IPS DF 19.7 (cell line): Measurements from ENCODE around the gene TBX18.

Experiments used
- DNase-seq: peaks from one replicate; pipeline ENCODE4 v3.0.0-alpha.2; 2013; ENCODE audit warnings: low read depth, low spot score

The TBX18 gene

GRCh38 chr6:84749181-84749580 is 15.2 kb downstream of the TBX18 start:
- DNase-seq, result no peak

DNA sequence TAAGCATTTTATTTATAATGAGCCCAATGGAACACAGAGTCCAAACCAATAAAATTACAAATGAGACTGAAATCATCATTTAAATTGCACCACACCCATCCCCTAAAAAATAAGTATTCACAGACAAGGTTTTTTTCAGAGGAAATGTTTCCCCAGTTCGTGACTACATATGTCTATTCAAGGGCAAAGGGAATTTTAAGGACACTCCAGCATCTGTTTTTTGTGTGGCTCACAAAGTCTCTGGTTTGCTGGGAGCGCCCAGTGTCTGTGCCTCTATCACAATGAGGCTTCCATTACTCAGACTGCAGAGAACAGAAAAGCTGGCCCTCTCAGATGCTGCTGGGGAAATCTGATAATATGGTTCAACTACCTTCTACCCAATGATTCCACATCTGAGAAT is 16.0 kb downstream of the TBX18 start:
- no peak for DNase-seq

DNA sequence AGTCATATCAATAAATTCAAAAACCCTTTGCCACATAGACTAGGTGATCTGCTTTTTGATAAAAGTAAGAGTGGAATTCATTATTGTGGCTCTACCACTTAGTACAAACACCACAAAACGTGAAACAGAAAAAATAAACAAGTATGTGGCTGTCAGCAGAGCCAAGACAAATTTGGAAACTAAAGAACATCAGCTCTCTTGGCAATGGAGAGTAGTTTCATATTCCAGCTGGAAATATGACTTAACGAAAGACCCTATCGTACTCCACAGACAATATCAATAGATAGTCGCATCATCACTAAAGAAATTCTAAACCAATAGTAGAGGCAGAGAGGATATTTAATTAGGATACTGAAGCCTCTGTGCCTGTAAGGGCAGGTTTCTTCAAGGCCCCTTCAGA is 20.8 kb downstream of the TBX18 start:
- DNase-seq, result no peak

GRCh38 chr6:84740385-84740784 is 24.0 kb downstream of the TBX18 start:
- DNase-seq, result no peak

GRCh38 chr6:84739866-84740208 is 24.6 kb downstream of the TBX18 start:
- DNase-seq, result no peak

DNA sequence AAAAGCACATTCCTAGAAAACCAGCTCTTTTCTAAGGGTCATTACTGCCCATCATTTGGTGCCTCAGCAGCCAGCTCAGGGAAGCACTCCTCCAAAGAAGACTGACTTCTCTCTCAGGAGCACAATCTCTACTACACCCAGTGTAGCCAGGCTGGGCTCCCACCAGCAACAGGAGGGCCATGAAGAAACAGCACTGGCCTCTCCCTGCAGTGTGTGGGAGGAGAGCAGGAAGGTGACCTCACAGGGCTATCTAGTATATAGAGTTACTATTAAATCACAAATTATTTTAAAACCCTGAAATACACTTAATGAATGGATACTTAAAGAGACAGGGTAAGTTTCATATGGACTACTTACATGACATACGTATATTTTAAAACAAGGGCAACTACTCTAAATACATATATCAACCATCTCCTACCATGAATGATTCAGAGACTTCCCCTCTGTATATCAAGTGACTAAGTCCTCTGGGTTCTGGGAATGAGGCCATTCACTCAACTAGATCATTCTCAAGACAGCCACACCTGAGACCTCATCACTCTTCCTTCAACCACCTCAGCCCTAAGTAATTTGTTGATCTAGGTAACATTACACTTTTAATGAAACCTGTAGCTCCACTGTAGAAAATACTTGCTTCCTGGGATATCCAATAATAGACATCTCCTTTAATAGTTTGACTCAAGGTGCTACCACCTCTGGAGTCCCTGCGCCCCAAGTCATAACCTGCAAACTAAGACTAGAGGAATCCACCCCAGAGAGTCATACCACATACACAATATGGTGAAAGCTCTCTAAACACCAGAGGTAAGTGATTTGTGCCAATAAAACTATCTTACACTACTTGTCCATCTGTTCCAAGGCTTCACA is 25.2 kb downstream of the TBX18 start:
- DNase-seq, result no peak

DNA sequence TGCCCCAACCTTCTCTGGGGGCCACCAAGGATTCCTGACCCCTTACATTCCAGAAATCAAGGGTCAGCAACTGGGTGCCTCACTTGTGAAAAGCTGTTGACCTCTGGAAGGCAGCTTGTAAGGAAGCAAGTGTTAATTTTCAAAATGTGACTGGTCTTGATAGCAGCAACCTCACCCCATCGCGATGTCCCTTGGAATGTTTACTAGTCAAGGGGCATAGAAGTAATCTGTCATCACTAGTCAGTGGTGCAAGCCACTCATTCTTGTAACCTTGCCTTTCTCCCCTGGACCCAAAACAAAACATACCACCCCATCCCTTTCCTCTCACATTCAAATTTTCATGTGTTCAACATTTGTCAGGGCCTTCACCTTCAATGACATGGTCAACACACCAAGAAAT is 30.5 kb downstream of the TBX18 start:
- no peak for DNase-seq

- DNase-seq, result no peak
Measured at GRCh38 chr6:84731901-84732300, 32.5 kb downstream of the TBX18 start.

- no peak for DNase-seq
Measured at GRCh38 chr6:84731401-84731800, 33.0 kb downstream of the TBX18 start.

GRCh38 chr6:84728602-84729001 is 35.8 kb downstream of the TBX18 start:
- DNase-seq, result no peak

GRCh38 chr6:84719152-84719551 is 45.2 kb downstream of the TBX18 start:
- DNase-seq, result no peak

GRCh38 chr6:84718038-84718955 is 46.1 kb downstream of the TBX18 start:
- DNase-seq, result no peak

- DNase-seq, result no peak
Measured at GRCh38 chr6:84709121-84709520, 55.3 kb downstream of the TBX18 start.

- no peak for DNase-seq
Measured at GRCh38 chr6:84707171-84707570, 57.2 kb downstream of the TBX18 start.

DNA sequence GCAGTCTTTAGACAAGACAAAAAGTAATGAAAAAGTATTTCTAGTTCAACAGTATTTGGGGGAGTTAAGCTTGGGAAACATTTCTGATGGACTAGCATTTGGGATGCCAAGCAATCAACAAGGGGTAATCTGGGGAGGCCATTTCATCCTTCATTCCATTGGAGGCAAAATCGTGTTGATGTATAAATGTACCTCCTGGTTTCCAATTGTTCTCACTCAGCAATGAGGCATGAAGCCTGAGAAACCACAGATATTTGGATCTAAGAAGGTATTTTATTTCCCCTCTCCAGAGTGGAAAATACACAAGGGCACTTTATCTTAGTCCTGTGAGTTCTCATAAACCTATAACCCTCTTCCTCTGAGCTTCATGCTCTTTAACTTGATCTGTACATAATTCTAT is 68.2 kb downstream of the TBX18 start:
- no peak for DNase-seq

DNA sequence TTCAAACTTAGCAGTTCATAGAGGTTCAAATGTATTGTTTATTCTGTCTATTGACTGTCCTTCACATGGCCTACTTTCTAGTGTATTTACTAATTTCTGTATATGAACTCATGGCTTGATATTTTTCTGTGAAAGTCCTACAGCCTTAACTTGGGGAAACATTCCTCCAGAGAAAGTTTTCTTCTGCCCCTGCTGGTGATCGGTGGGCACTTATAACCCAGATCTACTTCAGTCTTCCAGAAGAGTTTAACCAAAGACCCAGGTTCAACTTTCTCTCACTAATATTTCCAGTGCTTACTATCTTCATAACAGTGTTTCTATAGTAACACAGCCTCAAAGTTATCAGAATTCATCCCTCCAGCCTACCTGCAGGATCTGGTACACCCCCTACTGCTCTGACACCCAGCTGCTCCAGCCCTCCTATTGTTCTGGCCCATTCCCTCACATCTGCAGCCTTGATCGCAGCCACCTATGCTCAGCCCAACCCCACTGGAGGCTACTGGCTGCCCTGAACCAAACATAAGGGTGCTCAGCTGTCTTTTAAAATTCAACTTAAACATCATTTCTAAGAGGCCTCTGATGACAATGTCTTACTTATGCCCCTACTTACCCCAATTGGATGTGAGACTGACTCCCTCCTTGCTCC is 72.3 kb downstream of the TBX18 start:
- no peak for DNase-seq

- no peak for DNase-seq
Measured at GRCh38 chr6:84688141-84688873, 76.1 kb downstream of the TBX18 start.

DNA sequence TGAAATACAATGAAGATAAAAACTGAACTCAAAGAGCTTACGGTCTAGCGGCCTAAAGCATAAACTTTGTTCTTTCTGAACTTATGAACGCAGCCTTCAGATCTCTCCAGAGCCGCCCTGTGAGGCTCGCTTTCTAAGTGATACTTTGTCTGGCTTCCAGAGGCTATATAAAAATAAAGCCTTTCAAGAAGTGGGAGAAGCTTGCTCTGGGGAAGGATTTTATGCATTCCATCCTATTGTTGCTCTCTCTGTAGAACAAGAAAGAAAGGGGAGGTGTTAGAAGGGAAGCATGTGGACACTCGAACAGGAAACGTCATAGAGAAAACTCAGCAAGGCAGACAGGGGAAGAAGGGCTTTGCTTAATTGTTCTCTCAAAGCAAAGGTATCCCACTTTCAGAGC is 77.0 kb downstream of the TBX18 start:
- DNase-seq, result no peak

DNA sequence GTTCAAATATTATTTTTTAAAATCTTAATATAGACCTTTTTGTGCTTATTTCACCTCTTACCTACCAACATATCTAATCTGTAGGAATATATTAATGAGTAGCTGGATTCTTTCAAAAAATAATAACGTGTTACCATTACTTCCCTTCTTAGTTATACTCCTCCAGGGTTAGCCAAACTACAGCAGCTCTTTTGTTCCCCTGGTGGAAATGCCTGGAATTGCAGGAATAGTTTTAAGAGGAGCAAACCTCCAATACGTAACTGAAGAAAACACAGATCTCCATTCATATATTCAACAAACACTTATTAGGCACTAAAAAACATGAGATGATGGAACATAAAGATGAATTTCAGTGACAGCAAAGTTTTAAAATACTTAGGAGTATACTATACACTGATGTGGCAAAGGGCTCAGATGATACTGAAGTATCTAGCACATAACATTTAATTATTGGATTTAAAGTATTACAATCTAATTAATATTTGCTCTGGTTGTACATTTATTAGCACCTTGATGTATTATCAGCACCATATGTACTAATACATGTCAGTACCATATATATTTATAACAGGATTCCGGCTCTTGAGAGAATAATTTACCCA is 78.3 kb downstream of the TBX18 start:
- no peak for DNase-seq

GRCh38 chr6:84681693-84682326 is 82.6 kb downstream of the TBX18 start:
- DNase-seq, result no peak

DNA sequence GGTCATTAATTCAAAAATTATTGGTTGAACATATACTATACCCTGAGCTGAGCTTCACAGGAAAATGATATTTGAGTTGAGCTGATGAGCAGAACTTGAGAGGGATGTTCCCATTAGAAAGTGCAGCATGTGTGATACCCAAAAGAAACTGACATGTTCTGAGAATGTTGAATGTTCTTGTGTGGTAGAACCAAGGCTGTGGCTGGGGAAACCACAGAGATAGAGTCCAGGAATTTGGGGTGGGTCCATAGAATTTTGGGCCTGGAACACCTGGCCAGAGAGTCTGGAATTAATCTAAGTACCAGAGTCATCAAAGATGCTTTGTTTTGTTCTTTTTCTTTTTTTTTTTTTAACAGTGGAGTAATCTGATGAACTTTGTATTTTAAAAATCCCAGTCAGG is 88.7 kb downstream of the TBX18 start:
- DNase-seq, result no peak
